ENCODE measurements around the gene CPPED1.
"Not testable (repeated sequence)": the region's sequence is repeated elsewhere in the genome, so short reads cannot be mapped to it uniquely, and the experiment has no call there.

Gene CPPED1

DNA sequence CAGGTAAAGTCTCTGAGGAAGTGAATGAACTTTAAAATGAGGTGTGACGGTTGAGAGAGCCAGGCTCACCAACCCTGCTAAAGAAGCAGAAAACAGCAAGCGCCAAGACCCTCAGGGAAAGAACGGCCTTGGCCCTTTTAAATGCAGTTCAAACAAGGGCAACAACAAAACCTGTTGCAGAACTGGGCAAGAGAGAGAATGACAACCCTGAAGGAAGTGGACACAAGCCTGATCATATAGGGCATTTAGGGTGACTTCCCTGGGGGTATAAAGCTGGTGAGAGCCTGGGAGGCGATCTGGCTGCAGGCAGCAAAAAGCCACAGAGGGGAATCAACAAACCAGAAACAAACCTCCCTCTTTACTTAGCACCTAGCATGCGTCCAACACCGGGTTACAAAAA lies 1.0 kb downstream of the CPPED1 start:
- in situ Hi-C loops (cut with HindIII; ENCODE audit: low sequenced_read_pairs), result no loop called here

DNA sequence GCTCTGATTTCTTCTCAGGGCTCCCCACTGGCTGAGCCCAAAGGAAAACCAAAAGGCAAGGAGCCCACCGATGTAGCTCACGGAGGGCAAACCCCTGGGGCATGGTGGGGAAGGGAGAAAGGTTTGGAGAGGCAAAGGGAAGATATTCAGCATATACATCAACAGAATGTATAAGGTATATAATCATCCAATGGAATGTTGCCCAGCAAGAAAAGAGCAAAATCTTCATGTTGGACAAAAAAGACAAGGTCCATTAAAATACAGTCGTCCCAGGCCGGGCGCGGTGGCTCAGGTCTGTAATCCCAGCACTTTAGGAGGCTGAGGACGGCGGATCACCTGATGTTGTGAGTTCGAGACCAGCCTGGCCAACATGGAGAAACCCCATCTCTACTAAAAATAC lies 1.6 kb downstream of the CPPED1 start:
- in situ Hi-C loops (cut with HindIII; ENCODE audit: low sequenced_read_pairs), result no loop called here

DNA sequence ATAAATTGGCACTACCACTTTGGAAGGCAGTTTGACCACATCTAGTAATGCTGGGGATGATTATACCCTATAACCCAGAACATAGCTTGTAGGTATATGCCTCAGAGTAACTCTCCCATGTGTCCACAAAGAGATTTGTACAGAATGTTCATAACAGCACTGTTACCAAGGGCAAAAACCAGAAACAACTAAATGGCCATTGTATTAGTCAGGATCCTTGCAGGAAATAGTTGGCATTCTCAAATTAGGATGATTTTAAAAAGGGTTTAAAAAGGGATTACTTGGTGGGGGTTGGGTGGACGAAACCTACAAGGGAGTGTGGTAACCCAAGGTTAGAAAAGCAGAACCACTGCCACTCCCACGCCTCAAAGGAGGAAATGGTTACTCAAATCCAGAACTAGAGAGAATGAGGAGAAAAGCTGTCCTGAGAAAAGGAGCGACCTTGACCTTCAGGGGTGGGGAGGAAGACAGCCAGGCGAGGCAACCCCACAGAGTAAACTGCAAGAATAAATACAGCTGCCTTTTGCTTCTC lies 2.1 kb downstream of the CPPED1 start:
- in situ Hi-C loops (cut with HindIII; ENCODE audit: low sequenced_read_pairs), result no loop called here

DNA sequence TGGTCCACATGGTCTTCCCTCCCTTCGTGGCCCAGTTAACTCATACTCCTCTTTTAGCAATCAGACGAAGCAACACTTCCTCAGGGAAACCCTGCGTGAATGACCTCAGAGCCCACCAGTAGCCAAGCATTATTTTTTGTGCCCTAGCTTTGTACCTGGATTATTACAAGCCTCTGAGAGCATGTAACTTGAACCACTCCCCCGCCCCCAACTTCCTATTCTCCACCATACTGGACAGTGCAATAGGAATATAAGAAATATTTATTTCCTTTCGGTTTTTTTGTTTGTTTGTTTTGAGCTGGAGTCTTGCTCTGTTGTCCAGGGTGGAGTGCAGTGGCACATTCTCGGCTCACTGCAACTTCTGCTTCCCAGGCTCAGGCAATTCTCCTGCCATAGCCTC lies 2.9 kb downstream of the CPPED1 start:
- in situ Hi-C loops (cut with HindIII; ENCODE audit: low sequenced_read_pairs), result no loop called here

DNA sequence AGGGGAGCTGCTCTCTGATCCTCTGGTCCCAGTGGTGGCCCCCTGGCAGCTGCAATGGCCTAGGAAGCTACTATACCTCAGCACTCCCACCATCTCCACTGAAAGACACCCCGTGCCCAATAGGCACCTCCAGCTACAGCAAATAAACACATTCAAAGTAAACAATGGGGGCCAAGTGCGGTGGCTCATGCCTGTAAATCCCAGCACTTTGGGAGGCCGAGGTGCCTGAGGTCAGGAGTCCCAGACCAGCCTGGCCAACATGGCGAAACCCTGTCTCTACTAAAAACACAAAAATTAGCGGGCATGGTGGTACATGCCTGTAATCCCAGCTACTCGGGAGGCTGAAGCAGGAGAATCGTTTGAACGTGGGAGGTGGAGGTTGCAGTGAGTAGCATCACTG lies 3.7 kb downstream of the CPPED1 start:
- in situ Hi-C loops (cut with HindIII; ENCODE audit: low sequenced_read_pairs), result not testable (repeated sequence)

DNA sequence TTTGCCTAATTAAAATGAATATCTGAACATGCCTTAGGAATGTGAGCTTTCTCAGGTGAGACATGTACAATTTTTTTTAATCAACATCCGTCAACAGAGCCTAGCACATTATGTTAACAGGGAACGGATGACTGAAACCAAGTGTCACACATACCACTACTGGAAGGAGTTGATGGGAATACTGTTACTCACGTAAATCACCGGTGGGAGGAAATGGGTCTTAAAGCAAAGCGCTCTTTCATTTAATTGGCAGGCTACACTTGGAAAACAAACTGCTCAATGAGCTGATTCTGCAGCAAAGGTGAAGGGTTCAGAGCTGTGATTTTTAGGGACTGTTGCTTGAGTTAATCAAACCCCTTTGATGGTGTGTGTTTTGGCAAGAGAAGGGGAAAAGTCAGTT lies 4.8 kb downstream of the CPPED1 start:
- in situ Hi-C loops (cut with HindIII; ENCODE audit: low sequenced_read_pairs), result no loop called here

DNA sequence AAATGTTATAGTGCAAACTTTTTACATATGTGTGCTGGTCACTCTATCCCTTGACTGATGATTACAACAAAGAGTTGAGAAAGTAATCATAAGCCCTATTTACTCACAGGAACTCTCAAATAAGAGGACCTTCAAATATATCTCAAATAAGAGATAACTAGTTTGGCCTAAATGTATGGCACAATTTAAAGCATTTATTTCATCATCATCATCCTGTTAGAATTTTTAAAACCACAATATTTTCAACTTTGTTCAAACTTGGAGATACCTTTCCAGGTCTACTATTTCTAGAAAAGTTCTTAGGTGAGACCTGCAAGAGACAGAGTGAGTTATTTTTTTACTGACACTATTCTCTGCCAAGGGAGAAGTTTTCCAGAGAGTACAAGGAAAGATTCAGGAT lies 5.5 kb downstream of the CPPED1 start:
- in situ Hi-C loops (cut with HindIII; ENCODE audit: low sequenced_read_pairs), result no loop called here

DNA sequence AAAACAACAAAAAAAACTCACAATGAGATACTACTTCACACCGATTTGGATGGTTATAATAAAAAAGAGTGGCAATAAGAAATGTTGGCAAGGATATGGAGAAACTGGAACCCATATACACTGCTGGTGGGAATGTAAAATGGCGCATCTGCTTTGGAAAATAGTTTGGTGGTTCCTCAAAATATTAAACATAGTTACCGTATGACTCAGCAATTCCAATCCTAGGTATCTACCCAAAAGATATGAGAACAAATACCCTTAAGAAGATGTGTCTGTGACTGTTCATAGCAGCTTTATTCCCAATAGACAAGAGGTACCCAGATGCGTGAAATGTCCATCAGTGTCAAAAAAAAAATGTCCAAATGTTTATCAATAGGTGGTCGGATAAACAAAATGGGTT lies 7.2 kb downstream of the CPPED1 start:
- in situ Hi-C loops (cut with HindIII; ENCODE audit: low sequenced_read_pairs), result no loop called here

DNA sequence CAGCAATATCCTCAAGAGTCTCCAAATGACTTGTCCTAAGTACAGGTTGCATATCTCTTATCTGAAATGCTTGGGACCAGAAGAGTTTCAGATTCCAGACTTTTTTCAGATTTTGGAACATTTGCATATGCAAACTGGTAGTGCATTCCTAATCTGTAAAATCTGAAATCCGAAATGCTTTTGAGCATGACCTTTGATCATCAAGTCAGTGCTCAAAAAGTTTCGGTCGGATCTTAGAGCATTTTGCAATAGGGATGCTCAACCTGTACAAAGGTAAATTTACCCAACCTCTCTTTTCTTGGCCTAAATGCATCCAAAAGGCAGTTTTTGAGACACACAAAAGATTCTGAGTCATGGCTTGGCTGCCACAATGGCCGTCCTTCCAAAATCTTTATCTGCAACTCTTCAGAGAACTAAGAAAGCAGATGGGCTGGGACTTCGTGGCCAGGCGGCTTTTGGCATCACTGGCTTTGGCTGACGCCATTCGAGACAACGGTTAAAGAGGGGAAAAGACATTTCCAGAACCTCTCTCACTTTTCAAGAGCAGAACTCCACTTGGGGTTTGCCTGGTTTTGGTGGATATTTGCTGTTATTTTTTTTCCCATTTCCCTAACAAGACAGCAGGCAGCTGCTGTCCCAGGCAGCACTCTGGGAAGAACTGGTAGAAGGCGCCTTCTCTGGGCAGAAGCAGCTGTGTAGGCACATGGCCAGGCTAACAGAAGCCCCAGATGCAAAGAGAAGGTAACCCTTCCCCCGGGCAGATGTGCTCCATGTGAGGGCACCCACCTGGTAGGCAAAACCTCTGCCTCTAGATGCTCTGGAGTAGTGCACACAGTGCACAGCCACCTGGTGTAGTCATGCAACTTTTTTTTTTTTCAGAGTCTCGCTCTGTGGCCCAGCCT lies 8.9 kb downstream of the CPPED1 start:
- in situ Hi-C loops (cut with HindIII; ENCODE audit: low sequenced_read_pairs), result no loop called here

DNA sequence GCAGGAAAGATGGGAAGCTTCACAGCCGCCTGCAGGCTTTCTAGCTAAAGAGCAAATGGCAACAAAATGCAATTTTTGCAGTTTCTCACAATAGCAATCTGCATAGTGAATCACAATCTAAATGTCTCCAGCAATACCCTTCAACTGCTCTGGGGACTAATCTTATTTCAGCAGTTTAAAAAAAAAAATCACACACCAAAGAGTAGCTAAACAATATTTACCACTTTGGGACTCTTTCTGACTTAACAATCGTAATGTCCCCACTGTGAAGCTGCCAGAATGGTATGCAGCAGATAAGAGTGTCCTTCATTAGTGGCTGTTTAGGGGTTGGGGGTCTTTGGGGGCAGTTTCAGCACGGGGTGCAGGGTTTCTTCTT lies 9.8 kb downstream of the CPPED1 start:
- in situ Hi-C loops (cut with HindIII; ENCODE audit: low sequenced_read_pairs), result no loop called here

DNA sequence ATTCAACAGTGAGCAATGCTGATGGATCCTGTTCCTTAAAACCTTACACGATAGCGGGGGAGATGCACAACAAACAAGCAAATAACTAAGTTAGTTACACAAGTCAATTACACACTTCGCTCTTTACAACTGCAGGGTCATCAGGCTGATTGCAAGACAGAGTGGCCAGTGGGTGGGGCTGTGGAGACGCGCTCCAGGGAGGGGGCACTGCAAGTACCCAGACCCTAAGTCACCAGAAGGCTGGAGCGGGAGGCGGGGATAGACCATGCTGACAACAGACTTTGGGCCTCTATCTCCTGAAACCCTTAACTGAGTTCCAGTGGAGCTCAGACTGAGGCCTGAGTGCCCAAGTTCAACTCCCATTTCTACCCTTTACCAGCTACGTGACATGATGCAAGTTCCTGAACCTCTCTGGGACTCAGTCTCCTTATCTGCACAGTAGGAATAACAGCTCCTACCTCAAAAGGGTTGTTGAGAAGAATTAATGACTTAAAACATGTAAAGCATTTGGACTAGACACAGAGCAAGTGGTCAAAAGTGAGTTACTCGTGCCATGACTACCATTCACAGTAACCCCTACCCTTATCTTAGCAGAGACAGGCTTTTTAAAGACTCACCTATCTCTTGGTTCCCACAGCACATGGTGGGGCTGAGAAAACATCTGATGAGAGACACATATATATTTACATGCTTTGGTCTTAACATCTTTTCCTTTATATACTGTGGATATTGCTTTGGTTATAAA lies 10.4 kb downstream of the CPPED1 start:
- in situ Hi-C loops (cut with HindIII; ENCODE audit: low sequenced_read_pairs), result no loop called here

DNA sequence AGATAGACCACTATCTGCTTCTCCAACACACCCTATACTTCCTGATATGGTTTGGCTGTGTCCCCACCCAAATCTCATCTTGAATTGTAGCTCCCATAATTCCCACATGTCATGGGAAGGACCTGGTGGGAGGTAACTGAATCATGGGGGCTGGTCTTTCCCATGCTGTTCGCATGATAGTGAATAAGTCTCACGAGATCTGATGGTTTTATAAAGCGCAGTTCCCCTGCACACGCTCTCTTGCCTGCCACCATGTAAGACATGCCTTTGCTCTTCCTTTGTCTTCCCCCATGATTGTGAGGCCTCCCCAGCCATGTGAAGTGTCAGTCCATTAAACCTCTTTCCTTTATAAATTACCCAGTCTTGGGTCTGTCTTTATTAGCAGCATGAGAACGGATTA lies 11.2 kb downstream of the CPPED1 start:
- in situ Hi-C loops (cut with HindIII; ENCODE audit: low sequenced_read_pairs), result not testable (repeated sequence)

DNA sequence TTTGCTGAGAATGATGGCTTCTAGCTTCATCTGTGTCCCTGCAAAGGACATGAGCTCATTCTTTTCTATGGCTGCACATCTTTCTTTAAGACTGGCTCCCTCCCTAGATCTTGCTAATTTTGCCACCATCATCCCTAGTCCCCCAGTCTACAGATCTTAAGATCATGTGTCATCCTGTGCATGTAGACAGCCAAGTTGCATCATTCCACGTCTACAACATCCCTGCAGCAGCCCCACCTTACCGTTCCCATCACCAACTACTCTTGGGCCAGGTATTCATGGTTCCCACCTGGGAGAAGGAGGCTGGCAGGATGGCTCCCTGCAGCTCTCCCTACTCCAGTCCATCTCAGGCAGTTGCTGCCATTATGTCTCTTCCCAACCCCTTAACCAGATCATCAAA lies 12.3 kb downstream of the CPPED1 start:
- in situ Hi-C loops (cut with HindIII; ENCODE audit: low sequenced_read_pairs), result no loop called here

DNA sequence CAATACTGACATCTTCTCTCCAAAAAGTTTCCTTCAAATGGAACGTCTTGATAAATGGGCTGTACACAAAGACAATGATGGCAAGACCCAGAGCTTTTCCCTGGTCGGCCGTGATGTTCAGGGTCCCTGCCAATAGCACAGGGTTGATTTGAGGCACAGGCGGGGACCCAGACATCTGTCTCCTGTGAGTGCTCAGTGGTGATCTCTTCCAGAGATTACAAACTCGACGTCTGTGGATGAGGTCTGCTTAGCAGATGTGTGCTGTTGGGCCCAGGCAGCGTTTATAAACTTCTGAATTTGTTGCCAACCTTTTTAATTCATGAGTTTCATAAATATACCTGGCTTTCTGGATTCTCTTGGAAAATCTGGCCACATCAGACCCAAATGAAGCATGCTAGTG lies 14.9 kb downstream of the CPPED1 start:
- in situ Hi-C loops (cut with HindIII; ENCODE audit: low sequenced_read_pairs), result no loop called here

DNA sequence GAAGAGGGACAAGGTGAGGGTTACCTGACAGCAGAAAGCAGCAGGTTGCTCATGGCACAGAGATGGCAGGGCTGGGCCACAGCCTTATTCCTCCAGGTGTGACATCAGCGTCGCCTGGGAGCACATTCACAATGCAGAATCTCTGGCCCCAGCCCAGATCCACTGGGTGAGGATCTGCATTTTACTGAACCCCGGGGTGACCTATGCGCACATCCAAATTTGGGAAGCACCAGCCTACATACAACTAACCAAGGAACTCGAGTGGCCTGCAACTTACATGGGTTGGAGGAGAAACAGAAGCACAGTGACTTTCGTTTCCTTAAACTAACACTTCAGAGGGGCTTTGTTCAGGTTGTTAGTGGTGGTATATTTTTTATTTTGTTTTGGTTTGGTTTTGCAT lies 17.6 kb downstream of the CPPED1 start:
- in situ Hi-C loops (cut with HindIII; ENCODE audit: low sequenced_read_pairs), result no loop called here

DNA sequence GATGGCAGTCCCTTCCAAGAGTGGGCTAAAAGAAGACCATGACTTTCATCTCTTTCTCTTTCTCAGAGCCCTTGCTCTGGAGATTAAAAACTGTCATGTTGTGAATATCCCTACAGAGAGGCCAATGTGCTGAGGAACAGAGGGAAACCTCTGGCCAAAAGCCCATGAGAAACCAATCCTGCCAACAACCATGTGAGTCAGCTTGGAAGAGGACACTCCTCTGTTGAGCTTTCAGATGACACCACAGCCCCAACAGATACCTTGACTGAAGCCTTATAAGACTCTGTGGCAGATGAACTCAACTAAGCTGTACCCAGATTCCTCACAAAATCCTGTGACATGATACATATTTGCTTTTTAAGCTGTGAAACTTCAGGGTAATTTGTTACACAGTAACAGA lies 19.6 kb downstream of the CPPED1 start:
- in situ Hi-C loops (cut with HindIII; ENCODE audit: low sequenced_read_pairs), result no loop called here

DNA sequence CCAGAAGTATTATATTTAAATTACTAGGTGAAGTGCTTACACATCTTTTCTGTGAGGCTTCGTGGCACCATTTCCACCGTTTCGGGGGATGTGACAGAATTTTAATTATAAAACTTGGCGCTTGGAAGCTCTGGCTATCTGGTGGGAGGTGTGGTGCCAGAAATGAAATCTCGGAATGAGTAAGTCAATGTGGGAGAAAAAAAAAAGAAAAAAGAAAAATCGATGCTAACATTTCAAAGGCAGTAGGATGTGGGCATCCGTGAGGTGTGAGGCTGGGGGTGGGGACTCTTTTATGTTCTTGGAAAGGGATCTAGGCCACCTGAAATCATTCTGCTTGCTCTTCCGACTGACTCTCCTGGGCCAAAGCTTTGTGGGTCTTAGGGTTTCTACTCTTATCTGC lies 21.9 kb downstream of the CPPED1 start:
- in situ Hi-C loops (cut with HindIII; ENCODE audit: low sequenced_read_pairs), result no loop called here

DNA sequence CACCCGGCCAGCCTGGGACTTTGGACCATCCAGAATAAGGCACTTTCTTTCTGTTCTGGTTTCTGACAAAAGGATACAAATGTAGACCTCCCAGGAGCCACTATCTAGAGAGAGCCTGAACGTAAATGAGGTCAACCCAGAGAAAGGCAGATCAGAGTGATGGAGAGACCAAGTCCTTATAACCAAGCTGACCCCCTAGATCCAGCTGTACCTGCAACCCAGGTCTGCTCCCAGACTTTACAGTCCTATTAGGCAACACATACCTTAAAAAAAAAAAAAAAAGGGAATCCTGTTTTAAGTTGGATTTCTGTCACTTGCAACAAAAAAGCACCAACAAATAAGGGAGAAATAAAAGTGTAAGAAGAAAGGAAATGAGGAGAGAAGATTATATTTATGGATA lies 23.2 kb downstream of the CPPED1 start:
- in situ Hi-C loops (cut with HindIII; ENCODE audit: low sequenced_read_pairs), result no loop called here

DNA sequence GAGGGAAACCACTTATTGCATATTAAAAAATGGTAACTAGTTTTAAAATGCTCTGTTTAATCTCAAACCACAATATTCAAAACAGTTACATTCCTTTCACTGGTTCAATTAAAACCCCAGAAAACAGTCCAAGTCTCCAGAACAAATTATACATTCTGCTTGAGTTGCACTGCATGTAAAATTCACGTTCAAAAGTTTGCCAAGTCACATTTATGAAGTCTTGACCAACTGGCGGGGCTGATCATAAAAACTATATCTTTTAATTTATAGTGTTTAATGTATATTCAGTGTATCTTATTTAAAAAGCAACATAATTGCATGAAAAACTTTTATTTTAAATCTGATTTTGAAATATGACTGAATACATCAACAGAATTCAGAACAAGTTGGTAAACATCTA lies 25.0 kb downstream of the CPPED1 start:
- in situ Hi-C loops (cut with HindIII; ENCODE audit: low sequenced_read_pairs), result no loop called here

DNA sequence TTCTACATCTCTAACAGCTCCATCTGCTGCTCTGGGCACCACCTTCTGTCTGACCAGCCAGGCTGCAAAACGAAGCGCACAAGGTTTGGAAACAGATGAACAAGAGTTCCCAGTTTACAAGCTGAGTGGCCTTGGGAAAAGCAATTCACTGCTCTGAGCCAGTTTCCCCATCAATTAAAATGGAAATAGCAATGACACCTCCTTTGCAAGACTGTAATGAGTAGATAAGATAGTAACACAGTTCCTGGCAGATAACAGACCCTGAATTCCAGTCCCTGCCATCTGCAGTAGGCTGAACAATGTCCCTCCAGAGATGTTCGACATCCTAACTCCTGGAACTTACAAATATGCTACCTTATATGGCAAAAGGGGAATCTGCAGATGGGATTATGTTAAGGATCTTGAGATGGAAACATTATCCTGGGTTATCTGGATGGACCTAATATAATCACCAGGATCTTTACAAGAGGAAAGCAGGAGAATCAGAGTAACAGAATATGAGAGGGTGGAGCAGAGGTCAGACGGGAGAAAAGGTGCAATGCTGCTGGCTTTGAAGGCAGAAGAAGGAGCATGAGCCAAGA lies 27.9 kb downstream of the CPPED1 start:
- in situ Hi-C loops (cut with HindIII; ENCODE audit: low sequenced_read_pairs), result no loop called here

DNA sequence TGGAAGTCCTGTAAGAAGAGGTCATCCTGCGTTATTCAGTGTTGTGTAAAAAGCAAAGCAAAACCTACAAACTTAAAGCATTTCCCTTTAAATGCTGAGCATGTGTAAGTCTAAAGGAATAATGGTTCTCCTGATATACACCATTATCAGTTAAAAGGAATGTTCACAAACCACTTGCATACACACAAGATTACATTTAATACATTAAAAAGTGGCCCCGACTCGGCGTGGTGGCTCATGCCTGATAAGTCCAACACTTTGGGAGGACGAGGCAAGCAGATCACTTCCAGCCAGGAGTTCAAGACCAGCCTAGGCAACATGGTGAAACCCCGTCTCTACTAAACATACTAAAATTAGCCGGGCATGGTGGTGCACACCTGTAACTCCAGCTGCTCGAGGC lies 30.5 kb downstream of the CPPED1 start:
- in situ Hi-C loops (cut with HindIII; ENCODE audit: low sequenced_read_pairs), result no loop called here

DNA sequence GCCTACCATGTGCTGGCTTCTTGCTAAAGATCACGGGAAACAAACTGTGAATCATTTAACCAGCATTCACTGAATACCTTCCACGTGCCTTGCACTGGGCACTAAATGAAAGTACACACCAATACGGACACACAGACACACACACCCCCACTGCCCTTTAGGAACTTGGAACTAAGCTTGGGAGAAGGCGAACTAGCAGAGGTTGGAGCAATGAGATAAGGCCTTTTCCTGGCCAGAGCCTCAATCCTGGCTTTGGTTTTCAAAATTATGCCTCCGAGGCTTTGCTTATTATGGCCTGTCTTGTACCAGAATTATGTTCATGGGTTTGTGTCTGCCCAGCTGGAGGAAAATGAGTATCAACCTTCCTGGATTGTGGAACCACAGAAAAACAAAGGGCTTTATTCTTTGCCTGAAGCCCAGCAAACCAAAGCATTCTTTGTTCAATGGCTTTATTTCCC lies 32.3 kb downstream of the CPPED1 start:
- in situ Hi-C loops (cut with HindIII; ENCODE audit: low sequenced_read_pairs), result no loop called here
